OCI-LY3 (cell line): Measurements from ENCODE around the gene CUBN.
"Not testable (repeated sequence)": the region's sequence is repeated elsewhere in the genome, so short reads cannot be mapped to it uniquely, and the experiment has no call there.

Experiments
- H2AFZ ChIP-seq: fragments of 200-600, 300-600 bp; shearing (Covaris generic); 2 replicates; pipeline ENCODE4 v1.6.0; 2014; ENCODE audit warnings: antibody characterized with exemption, low read depth, low read length
- H3K27ac ChIP-seq: fragments of 200-600, 300-600 bp; sonication (generic); 2 replicates; pipeline ENCODE4 v1.5.1; 2014; ENCODE audit warnings: mild to moderate bottlenecking, low read length, moderate library complexity, mixed read lengths
- H3K27me3 ChIP-seq: fragments of 200-600, 300-600 bp; sonication (generic); 2 replicates; pipeline ENCODE4 v1.6.1; 2014; ENCODE audit warnings: low read depth, low read length, mixed read lengths
- H3K36me3 ChIP-seq: fragments of 200-600, 300-600 bp; sonication (generic); replicated peaks from 2 replicates; pipeline ENCODE3; 2014; ENCODE audit warnings: low read depth, low read length, mixed read lengths
- H3K4me1 ChIP-seq: fragments of 300-600, 200-600 bp; sonication (generic); 2 replicates; pipeline ENCODE4 v1.6.1; 2014; ENCODE audit warnings: low read length, mixed read lengths
- H3K4me2 ChIP-seq: fragments of 200-600, 300-600 bp; sonication (generic); 2 replicates; pipeline ENCODE4 v1.6.1; 2014; ENCODE audit warnings: low read length, mixed read lengths
- H3K4me3 ChIP-seq: fragments of 300-600, 200-600 bp; sonication (generic); 2 replicates; pipeline ENCODE4 v1.5.1; 2014; ENCODE audit warnings: antibody characterized with exemption, mild to moderate bottlenecking, low read length, moderate library complexity
- H3K79me2 ChIP-seq: fragments of 300-600, 200-600 bp; shearing (Covaris generic); 2 replicates; pipeline ENCODE4 v1.6.1; 2014; ENCODE audit warnings: mild to moderate bottlenecking, low read length, mixed read lengths
- H3K9ac ChIP-seq: fragments of 300-600, 200-600 bp; shearing (Covaris generic); 2 replicates; pipeline ENCODE4 v1.6.0; 2014; ENCODE audit warnings: mild to moderate bottlenecking, low read length, moderate library complexity
- H3K9me3 ChIP-seq: fragments of 200-600, 300-600 bp; shearing (Covaris generic); 2 replicates; pipeline ENCODE4 v1.6.1; 2014; ENCODE audit warnings: low read length, mixed read lengths; ENCODE audit not compliant: insufficient read depth
- H4K20me1 ChIP-seq: fragments of 200-600, 300-600 bp; sonication (generic); 2 replicates; pipeline ENCODE4 v1.6.1; 2016; ENCODE audit warnings: low read length, mixed read lengths; ENCODE audit not compliant: insufficient read depth
- EZH2phosphoT487 ChIP-seq: fragments of 200-600 bp; shearing (Covaris generic); IDR thresholded peaks from 2 replicates; pipeline ENCODE4 v1.6.1; 2018; ENCODE audit warnings: antibody characterized with exemption, mixed run types, low read depth
- TF ChIP-seq, protein P1 (sequence below): fragments of 200-600, 300-600 bp; sonication (generic); IDR thresholded peaks from 2 replicates; pipeline ENCODE4 v1.5.1; 2014; ENCODE audit warnings: antibody characterized with exemption, low read length, low read depth

The CUBN gene

DNA sequence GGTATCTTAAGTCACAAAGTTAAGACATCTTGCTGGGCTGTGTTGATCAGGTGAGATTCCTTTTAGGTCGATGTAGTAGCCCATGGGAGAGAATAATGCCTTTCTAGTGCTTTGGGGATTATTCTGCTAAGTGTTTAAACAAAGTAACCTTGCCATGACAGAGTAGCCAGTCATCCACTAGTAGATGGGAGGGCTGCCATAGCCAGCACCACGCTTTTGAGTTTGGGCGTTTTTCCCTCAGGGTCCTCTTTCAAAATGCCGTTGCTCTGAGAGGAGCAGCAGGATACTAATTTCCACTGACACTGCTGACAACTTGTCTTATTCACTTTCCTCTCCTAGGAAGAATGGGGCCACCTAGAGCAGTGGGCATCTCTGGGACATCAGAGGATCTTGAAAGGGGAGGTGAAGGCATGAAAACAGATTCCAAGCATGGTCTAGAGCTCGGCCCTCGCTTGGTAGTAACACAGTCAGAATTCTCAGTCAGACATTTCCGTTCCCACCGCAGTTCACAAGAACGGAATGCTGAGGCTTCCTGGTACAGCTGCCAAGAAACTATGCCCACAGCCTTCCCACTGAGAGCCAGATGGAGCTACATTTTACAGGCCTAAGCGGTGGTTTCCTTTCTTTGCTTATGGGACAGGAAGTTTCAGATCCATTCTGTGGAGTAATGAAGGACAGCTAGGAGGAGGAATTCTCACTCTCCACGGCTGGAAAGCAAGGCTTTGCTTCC is 297.1 kb downstream of the CUBN start:
- no peaks in the 10 kb centered on the region for H3K27me3 ChIP-seq
- no peaks in the 10 kb centered on the region for H3K79me2 ChIP-seq
- no peaks in the 10 kb centered on the region for H3K36me3 ChIP-seq
- no peak overlapping the region for H3K9ac ChIP-seq
- H3K4me3 ChIP-seq: no peak overlapping the region
- no peaks in the 10 kb centered on the region for H3K9me3 ChIP-seq
- H3K4me2 ChIP-seq: no peak overlapping the region
- no peak for TF ChIP-seq EZH2phosphoT487
- TF ChIP-seq, protein P1, sequence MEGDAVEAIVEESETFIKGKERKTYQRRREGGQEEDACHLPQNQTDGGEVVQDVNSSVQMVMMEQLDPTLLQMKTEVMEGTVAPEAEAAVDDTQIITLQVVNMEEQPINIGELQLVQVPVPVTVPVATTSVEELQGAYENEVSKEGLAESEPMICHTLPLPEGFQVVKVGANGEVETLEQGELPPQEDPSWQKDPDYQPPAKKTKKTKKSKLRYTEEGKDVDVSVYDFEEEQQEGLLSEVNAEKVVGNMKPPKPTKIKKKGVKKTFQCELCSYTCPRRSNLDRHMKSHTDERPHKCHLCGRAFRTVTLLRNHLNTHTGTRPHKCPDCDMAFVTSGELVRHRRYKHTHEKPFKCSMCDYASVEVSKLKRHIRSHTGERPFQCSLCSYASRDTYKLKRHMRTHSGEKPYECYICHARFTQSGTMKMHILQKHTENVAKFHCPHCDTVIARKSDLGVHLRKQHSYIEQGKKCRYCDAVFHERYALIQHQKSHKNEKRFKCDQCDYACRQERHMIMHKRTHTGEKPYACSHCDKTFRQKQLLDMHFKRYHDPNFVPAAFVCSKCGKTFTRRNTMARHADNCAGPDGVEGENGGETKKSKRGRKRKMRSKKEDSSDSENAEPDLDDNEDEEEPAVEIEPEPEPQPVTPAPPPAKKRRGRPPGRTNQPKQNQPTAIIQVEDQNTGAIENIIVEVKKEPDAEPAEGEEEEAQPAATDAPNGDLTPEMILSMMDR: no peak
- no peaks in the 10 kb centered on the region for H4K20me1 ChIP-seq
- no peak overlapping the region for H3K27ac ChIP-seq
- no peak overlapping the region for H2AFZ ChIP-seq
- peaks cover 4% of the 10 kb centered on the region for H3K4me1 ChIP-seq

DNA sequence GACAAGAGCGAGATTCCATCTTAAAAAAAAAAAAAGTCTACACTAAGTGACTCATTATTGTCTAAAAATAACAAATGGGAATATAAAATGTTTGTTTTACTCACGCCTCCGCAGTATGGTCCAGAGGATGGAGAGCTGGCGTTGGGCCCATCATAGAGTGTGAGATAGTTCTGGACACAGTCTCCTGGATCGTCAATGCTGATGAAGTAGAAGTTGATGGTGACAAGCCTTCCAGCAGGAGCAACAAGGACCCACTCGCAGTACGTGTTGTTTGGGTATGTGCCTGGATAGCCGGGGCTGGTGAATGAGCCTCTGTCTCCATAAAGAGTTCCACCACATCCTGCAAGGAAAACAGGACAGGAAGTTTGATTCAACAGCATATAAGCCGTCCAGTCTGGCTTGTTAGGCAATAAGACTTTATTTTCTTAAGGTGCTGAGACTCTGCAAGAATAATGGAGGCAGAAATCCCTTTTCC is 300.9 kb downstream of the CUBN start:
- Histone ChIP-seq H4K20me1 (no peaks in the 10 kb centered on the region), H3K27me3 (no peaks in the 10 kb centered on the region), H3K4me3 (no peak overlapping the region), H3K4me2 (no peak overlapping the region), H3K27ac (no peak overlapping the region), H3K9ac (no peak overlapping the region), H2AFZ (no peak overlapping the region), H3K9me3 (no peaks in the 10 kb centered on the region), H3K36me3 (no peaks in the 10 kb centered on the region), H3K79me2 (no peaks in the 10 kb centered on the region), H3K4me1 (peaks cover 4% of the 10 kb centered on the region)
- no peak for TF ChIP-seq EZH2phosphoT487
- TF ChIP-seq, protein P1: no peak

DNA sequence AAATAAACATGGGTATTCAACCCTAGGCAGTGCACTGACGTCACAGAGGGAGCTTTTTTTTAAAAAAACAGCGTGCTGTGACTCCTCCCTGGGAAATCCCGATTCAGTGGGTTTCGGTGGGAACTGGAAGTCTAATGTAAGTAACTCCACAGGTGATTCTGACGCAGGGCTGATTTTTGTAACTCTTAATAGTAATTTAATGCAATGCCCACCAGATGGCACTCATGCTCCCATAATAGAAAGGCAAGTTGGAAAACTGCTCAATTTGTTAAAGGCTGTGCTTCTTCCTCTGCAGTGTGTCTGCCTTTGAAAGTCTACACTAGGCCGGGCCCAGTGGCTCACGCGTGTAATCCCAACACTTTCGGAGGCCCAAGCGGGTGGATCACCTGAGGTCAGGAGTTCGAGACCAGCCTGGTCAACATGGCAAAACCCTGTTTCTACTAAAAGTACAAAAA is 301.5 kb downstream of the CUBN start:
- no peaks in the 10 kb centered on the region for H3K27me3 ChIP-seq
- H3K9me3 ChIP-seq: no peaks in the 10 kb centered on the region
- peaks cover 4% of the 10 kb centered on the region for H3K4me1 ChIP-seq
- H3K27ac ChIP-seq: no peak overlapping the region
- peak overlapping the region; percentile 56 for H3K4me2 ChIP-seq
- no peak overlapping the region for H2AFZ ChIP-seq
- no peaks in the 10 kb centered on the region for H3K79me2 ChIP-seq
- no peaks in the 10 kb centered on the region for H3K36me3 ChIP-seq
- no peak overlapping the region for H3K9ac ChIP-seq
- H4K20me1 ChIP-seq: no peaks in the 10 kb centered on the region
- no peak overlapping the region for H3K4me3 ChIP-seq
- TF ChIP-seq EZH2phosphoT487: no peak
- TF ChIP-seq, protein P1: peak; percentile 54

DNA sequence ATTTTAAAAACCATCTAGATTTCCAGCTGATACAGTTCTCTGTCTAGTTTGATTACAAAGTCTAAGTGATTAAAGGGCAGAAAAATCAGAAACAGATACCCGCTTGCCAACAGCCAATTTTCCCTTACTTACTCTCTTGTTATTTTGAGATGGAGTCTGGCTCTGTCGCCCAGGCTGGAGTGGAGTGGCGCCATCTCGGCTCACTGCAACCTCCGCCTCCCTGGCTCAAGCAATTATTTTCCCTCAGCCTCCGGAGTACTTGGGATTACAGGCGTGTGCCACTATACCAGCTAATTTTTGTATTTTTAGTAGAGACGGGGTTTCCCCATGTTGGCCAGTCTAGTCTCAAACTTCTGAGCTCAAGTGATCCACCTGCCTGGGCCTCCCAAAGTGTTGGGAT is 302.1 kb downstream of the CUBN start:
- peak overlapping the region; percentile 56; the same call in 1 of the 2 replicates for H3K4me2 ChIP-seq
- H4K20me1 ChIP-seq: not testable (repeated sequence)

More for the DNA sequence above, 302.1 kb downstream of the CUBN start:
- not testable (repeated sequence) for H3K4me1 ChIP-seq, H3K79me2 ChIP-seq, H2AFZ ChIP-seq, H3K9ac ChIP-seq, H3K4me3 ChIP-seq, H3K36me3 ChIP-seq, H3K27ac ChIP-seq, H3K27me3 ChIP-seq, H3K9me3 ChIP-seq
